Measurements from ENCODE around the gene UROD.

UROD gene

DNA sequence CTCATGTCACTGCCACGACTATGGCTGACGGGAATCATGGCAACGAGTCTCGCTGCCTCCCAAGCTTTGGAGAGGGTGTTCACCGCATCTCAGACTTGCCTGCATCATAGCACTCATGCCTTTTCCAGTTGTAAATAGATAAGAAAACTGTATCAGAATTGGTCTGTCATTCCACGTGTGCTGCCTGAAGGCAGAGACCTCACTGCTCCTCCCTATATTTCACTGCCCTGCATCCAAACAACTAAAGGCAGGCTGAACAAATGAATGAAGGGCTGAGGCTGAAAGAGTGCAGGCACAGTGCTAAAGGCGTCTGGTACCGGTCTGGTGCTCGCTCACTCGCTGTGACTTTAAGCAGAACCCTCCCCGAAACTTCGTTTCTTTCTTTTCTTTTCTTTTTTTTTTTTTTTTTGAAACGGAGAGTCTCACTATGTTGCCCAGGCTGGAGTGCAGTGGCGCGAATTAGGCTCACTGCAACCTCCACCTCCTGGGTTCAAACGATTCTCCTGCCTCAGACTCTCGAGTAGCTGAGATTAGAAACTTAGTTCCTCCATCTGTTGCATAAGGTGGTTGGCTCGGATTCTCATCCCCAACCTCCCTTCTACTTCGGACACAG, 26.2 kb upstream of the UROD start:
- no peaks in the 10 kb centered on the region for H3F3A ChIP-seq (ENCODE audit: insufficient read depth, low read length)
- peaks cover 7% of the 10 kb centered on the region for H3K4me1 ChIP-seq (ENCODE audit: low read length)
- H3K79me2 ChIP-seq (ENCODE audit: low read length): peaks cover 24% of the 10 kb centered on the region
- peak overlapping the region; percentile 76 for H3K9ac ChIP-seq (ENCODE audit: low read length)
- TF ChIP-seq EZH2phosphoT487 (IDR thresholded peaks at IDR 0.05; ENCODE audit: low read length) (no peak), EZH2 (optimal IDR thresholded peaks at IDR 0.05; ENCODE audit: low read depth, low read length) (no peak)
- TF ChIP-seq, protein P1, sequence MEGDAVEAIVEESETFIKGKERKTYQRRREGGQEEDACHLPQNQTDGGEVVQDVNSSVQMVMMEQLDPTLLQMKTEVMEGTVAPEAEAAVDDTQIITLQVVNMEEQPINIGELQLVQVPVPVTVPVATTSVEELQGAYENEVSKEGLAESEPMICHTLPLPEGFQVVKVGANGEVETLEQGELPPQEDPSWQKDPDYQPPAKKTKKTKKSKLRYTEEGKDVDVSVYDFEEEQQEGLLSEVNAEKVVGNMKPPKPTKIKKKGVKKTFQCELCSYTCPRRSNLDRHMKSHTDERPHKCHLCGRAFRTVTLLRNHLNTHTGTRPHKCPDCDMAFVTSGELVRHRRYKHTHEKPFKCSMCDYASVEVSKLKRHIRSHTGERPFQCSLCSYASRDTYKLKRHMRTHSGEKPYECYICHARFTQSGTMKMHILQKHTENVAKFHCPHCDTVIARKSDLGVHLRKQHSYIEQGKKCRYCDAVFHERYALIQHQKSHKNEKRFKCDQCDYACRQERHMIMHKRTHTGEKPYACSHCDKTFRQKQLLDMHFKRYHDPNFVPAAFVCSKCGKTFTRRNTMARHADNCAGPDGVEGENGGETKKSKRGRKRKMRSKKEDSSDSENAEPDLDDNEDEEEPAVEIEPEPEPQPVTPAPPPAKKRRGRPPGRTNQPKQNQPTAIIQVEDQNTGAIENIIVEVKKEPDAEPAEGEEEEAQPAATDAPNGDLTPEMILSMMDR (IDR thresholded peaks at IDR 0.05; ENCODE audit: low read length): no peak
- peak overlapping the region; percentile 60 for H2AFZ ChIP-seq (ENCODE audit: low read length)
- peak overlapping the region; percentile 37; the same call in 1 of the 2 replicates for H3K27ac ChIP-seq (ENCODE audit: low read length)
- H4K20me1 ChIP-seq (ENCODE audit: insufficient read depth, low read length): no peaks in the 10 kb centered on the region
- H3K9me3 ChIP-seq (replicated peaks; ENCODE audit: insufficient read depth, low read length): no peaks in the 10 kb centered on the region
- peak overlapping the region; percentile 95 for H3K4me3 ChIP-seq (ENCODE audit: low read length)
- DNase-seq: no peak
- no peaks in the 10 kb centered on the region for H3K27me3 ChIP-seq (replicated peaks; ENCODE audit: insufficient read depth, low read length)
- H3K36me3 ChIP-seq (replicated peaks; ENCODE audit: insufficient read depth, low read length): no peaks in the 10 kb centered on the region
- no peaks in the 10 kb centered on the region for H3K9me2 ChIP-seq (replicated peaks; ENCODE audit: insufficient read depth, low read length)
- H3K4me2 ChIP-seq (ENCODE audit: low read depth, low read length): peak overlapping the region; percentile 97

DNA sequence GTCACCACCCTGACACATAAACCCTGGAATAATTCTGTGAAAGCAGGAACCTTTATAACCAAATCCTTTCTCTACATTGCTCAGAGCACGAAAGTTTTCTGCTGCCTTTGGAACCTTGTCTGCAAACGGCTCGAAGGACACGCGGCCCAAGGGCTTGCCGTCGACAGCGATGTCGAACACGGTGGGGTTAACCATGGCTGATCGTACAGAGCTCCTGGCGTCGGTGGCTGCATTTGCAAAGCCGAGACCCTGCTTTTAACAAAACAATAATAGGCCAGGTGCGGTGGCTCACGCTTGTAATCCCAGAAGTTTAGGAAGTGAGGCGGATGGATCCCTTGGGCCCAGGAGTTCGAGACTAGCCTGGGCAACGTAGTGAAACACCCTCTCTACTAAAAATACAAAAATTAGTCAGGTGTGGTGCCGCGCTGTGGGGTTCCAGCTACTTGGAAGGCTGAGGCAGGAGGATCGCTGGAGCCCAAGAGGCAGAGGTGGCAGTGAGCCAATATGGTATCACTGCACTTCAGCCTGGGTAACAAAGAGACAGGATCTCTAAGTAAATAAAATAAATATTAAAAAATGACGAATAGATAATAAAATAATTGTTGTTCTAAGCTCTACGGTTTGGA, 23.4 kb upstream of the UROD start:
- H3K9ac ChIP-seq (ENCODE audit: low read length): no peak overlapping the region
- no peaks in the 10 kb centered on the region for H3K36me3 ChIP-seq (replicated peaks; ENCODE audit: insufficient read depth, low read length)
- no peak overlapping the region for H2AFZ ChIP-seq (ENCODE audit: low read length)
- H3K4me3 ChIP-seq (ENCODE audit: low read length): no peak overlapping the region
- peaks cover 7% of the 10 kb centered on the region for H3K4me1 ChIP-seq (ENCODE audit: low read length)
- no peaks in the 10 kb centered on the region for H3K27me3 ChIP-seq (replicated peaks; ENCODE audit: insufficient read depth, low read length)
- no peaks in the 10 kb centered on the region for H4K20me1 ChIP-seq (ENCODE audit: insufficient read depth, low read length)
- no peaks in the 10 kb centered on the region for H3K9me2 ChIP-seq (replicated peaks; ENCODE audit: insufficient read depth, low read length)
- no peaks in the 10 kb centered on the region for H3F3A ChIP-seq (ENCODE audit: insufficient read depth, low read length)
- H3K79me2 ChIP-seq (ENCODE audit: low read length): peaks cover 20% of the 10 kb centered on the region
- H3K9me3 ChIP-seq (replicated peaks; ENCODE audit: insufficient read depth, low read length): no peaks in the 10 kb centered on the region
- no peak overlapping the region for H3K27ac ChIP-seq (ENCODE audit: low read length)
- no peak for DNase-seq
- TF ChIP-seq EZH2phosphoT487 (IDR thresholded peaks at IDR 0.05; ENCODE audit: low read length) (no peak), EZH2 (optimal IDR thresholded peaks at IDR 0.05; ENCODE audit: low read depth, low read length) (no peak)
- TF ChIP-seq, protein P1 (IDR thresholded peaks at IDR 0.05; ENCODE audit: low read length): no peak
- no peak overlapping the region for H3K4me2 ChIP-seq (ENCODE audit: low read depth, low read length)

DNA sequence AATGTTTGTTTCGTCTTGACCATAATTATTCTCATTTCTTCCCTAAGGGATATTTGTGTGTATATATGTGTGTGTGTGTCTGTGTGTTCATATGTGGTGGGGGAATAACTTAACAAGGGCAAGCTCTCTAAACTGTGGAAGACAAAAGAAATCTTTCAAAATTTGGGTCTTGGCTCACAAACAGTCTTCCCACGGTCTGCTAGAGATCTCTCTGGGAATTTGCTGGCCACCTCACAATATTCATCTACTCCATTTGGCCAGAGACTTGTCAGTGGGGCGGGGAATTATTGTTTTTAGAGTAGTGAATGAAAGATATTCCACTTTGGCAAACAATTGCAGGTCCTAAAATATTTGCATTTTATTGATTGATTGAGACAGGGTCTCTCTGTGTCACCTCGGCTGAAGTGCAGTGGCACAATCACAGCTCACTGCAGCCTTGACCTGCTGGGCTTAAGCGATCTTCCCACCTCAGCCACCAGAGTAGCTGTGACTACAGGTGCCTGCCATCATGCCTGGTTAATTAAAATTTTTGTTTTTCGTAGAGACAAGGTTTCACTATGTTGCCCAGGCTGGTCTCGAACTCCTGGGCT, 17.6 kb upstream of the UROD start:
- Histone ChIP-seq H3K27me3 (replicated peaks; ENCODE audit: insufficient read depth, low read length) (no peaks in the 10 kb centered on the region), H3F3A (ENCODE audit: insufficient read depth, low read length) (no peaks in the 10 kb centered on the region), H3K36me3 (replicated peaks; ENCODE audit: insufficient read depth, low read length) (no peaks in the 10 kb centered on the region), H3K79me2 (ENCODE audit: low read length) (no peaks in the 10 kb centered on the region), H3K9ac (ENCODE audit: low read length) (no peak overlapping the region), H3K9me2 (replicated peaks; ENCODE audit: insufficient read depth, low read length) (no peaks in the 10 kb centered on the region), H2AFZ (ENCODE audit: low read length) (no peak overlapping the region), H3K27ac (ENCODE audit: low read length) (no peak overlapping the region), H3K4me1 (ENCODE audit: low read length) (no peaks in the 10 kb centered on the region), H3K9me3 (replicated peaks; ENCODE audit: insufficient read depth, low read length) (no peaks in the 10 kb centered on the region), H3K4me3 (ENCODE audit: low read length) (no peak overlapping the region), H4K20me1 (ENCODE audit: insufficient read depth, low read length) (no peaks in the 10 kb centered on the region), H3K4me2 (ENCODE audit: low read depth, low read length) (no peak overlapping the region)
- TF ChIP-seq EZH2phosphoT487 (IDR thresholded peaks at IDR 0.05; ENCODE audit: low read length) (no peak), EZH2 (optimal IDR thresholded peaks at IDR 0.05; ENCODE audit: low read depth, low read length) (no peak)
- TF ChIP-seq, protein P1 (IDR thresholded peaks at IDR 0.05; ENCODE audit: low read length): no peak
- DNase-seq: no peak

Data from MM.1S (cell line).